Naive B cell (primary cell): Measurements from ENCODE around the gene SOS1. TPM values are rescaled to one million over a fixed set of nuclear protein-coding genes. Genes with fewer than 3 reads are reported as not detected.
"Not testable (repeated sequence)": the region's sequence is repeated elsewhere in the genome, so short reads cannot be mapped to it uniquely, and the experiment has no call there.

Experiments used
- ATAC-seq, 2 donors: fragments of 150-1000 bp; cut with Tn5 transposase; 2 replicates each; pipeline ENCODE4 v1.10.0; 2021; ENCODE audit warnings: low read depth in 2 of 2, mild to moderate bottlenecking in 2 of 2, moderate library complexity in 2 of 2
- DNase-seq: peaks from one replicate; pipeline ENCODE4 v3.0.0; 2022
- H3K27ac Mint-ChIP-seq, 6 donors: one replicate each; pipeline ENCODE4 v1.8.0; 2020 to 2022; ENCODE audit warnings: mild to moderate bottlenecking in 6 of 6, mixed read lengths in 6 of 6, moderate library complexity in 5 of 6, inconsistent platforms in 2 of 6
- H3K27me3 Mint-ChIP-seq, 3 donors: one replicate each; pipeline ENCODE4 v1.8.0; 2021 to 2022; ENCODE audit warnings: mixed read lengths in 3 of 3, mild to moderate bottlenecking in 1 of 3
- H3K36me3 Mint-ChIP-seq, 2 donors: one replicate each; pipeline ENCODE4 v1.8.0; 2020 to 2022; ENCODE audit warnings: mixed read lengths in 2 of 2, inconsistent platforms in 1 of 2, mild to moderate bottlenecking in 1 of 2
- H3K4me1 Mint-ChIP-seq, 3 donors: one replicate each; pipeline ENCODE4 v1.8.0; 2020 to 2022; ENCODE audit warnings: mixed read lengths in 3 of 3, inconsistent platforms in 1 of 3, mild to moderate bottlenecking in 1 of 3, moderate library complexity in 1 of 3
- H3K4me3 Mint-ChIP-seq, 8 donors: one replicate each; pipeline ENCODE4 v1.8.0; 2020 to 2022; ENCODE audit warnings: mild to moderate bottlenecking in 8 of 8, mixed read lengths in 8 of 8, moderate library complexity in 8 of 8, inconsistent platforms in 2 of 8
- H3K9me3 Mint-ChIP-seq, 7 donors: one replicate each; pipeline ENCODE4 v1.8.0; 2020 to 2022; ENCODE audit warnings: mixed read lengths in 7 of 7, mild to moderate bottlenecking in 5 of 7, inconsistent platforms in 2 of 7, moderate library complexity in 1 of 7
- polyA plus RNA-seq, 6 donors: library from polyadenylated mRNA; unstranded; fragments of 300-500 nt; fragmentation: Illumina TruSeq; gene quantifications; one replicate each; pipeline ENCODE4 v1.2.3, GENCODE V29; 2021; ENCODE audit warnings: low read depth in 6 of 6

The SOS1 gene
- polyA plus RNA-seq: 10 to 100 TPM in 5 of 6 donors, 1 to 10 TPM in 1; 6.5 to 21.8 (median 11.5) TPM

DNA sequence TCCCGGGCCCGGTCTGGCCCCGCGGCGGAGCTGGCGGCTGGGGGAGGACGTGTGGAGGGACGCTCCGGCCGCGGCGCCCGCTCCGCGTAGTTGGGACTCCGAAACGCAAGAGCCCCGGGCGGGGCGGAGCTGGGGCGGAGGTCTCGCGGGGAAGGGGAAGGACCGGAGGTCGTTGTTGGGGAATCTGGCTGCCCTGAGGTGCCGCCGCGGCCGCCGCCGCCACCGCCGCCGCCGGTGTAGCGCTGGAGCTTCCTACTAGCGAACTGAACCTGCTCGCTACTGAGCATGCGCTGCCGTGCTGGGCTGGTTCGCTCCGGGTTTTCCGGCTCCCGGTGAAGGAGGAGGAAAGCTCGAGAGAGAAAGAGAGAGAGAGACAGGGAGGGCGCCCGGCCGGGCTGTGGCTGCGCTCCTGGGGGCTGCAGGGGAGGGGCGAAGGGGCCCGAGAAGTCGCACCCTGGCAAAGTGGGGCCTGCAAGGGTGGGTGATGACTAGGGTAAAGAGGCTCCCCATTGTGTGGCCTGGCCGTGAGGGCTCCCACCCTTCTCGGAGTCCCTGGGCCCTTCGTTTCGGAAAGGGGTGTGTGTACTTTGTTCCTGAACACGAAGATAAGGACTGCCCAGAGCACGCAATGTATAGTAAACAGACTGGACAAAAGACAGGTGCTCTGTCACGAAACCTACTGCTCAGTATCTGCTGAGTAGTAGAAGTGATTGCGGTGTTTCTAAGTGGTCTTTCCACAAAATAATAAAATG lies at the start of gene SOS1:
TSS of gene SOS1 (minus strand) at position 281 of the 752 bp plus-strand sequence. CDS start 629 bp downstream, outside the sequence.
- Mint-ChIP-seq H3K9me3 (no peaks in the 10 kb centered on the region), H3K4me1 (peaks cover 57 to 75% (median 64%) of the 10 kb centered on the region in 3 donors), H3K36me3 (peaks cover 0 to 5% of the 10 kb centered on the region in 2 donors), H3K27me3 (no peaks in the 10 kb centered on the region), H3K4me3 (peak within 1 kb of the TSS; percentile 89 to 98 (median 95)), H3K27ac (peak within 1 kb of the TSS; percentile 93 to 99 (median 98))
- ATAC-seq: peak; percentile 53 to 59
- peak; percentile 87 for DNase-seq

DNA sequence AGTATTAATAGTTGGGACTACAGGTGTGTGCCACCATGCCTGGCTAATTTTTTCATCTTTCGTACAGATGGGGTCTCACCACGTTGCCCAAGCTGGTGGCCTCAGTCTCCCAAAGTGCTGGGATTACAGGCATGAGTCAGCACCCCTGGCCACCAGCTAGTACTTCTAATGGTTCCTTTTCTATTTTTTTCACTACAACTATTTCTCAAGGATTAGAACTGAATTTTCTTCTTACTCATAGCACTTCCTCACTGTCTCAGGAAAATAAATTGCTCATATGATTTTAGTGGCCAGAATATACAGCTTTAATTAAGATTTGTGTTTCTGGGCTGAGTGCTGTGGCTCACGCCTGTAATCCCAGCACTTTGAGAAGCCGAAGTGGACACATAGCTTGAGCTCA lies 43.2 kb upstream of the SOS1 start:
- Mint-ChIP-seq H3K36me3 (no peaks in the 10 kb centered on the region), H3K27ac (no peak overlapping the region), H3K9me3 (peaks cover 0 to 1% (median 0%) of the 10 kb centered on the region in 7 donors), H3K4me3 (no peak overlapping the region), H3K27me3 (no peaks in the 10 kb centered on the region), H3K4me1 (no peaks in the 10 kb centered on the region)
- no peak for DNase-seq
- no peak for ATAC-seq

DNA sequence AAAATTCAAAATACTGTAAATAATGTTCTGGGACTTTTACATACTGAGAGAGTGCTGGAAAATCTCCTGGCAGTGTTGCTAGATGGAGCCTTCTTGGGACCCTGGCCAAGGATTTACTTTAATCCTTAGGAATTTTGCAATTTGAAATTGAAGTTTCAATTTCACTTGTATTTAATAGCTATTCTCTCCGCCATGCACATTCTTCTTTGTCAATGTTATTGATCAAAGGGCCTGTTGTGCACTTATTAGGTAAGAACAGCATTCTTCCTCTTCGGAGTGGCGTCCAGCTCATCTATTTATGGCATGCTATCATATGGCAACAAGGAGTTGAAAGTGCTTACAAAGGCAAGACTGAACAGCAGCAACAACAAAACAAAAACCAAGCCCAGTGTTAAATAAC lies 40.1 kb upstream of the SOS1 start:
- no peak for DNase-seq
- Mint-ChIP-seq H3K4me3 (no peak overlapping the region), H3K4me1 (no peaks in the 10 kb centered on the region), H3K9me3 (peaks cover 0 to 1% (median 0%) of the 10 kb centered on the region in 7 donors), H3K36me3 (no peaks in the 10 kb centered on the region), H3K27me3 (no peaks in the 10 kb centered on the region), H3K27ac (peak overlapping the region in 1 of 6 donors; percentile 52)
- no peak for ATAC-seq

DNA sequence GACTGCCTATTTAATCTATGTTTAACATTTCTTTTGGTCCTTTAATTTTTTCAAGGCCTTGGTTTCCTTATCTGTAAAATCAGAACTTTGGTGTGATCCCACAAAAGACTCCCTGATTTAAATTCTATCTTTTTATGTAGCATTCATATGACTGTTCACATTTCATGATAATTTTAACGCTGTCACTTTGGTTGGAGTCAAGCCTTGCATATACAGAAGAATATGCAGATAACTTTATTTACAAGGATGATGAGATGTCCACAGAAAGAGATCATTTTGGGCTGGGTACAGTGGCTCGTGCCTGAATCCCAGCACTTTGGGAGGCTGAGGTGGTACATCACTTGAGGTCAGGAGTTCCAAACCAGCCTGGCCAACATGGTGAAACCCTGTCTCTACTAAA lies 38.4 kb upstream of the SOS1 start:
- no peak overlapping the region for H3K4me3 Mint-ChIP-seq

DNA sequence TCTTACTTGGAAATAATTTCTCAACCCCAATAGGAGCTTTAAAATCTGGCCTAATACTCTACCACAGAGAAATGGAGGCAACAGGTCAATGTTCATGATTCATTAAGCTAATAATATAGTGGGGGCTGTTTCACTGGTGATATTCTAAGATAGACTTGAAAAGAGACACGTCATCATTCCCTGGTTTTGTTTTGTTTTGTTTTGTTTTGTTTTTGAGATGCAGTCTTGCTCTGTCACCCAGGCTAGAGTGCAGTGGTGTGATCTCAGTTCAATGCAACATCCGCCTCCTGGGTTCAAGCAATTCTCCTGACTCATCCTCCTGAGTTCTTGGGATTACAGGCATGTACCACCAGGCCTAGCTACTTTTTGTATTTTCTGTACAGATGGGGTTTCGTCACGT lies 37.5 kb upstream of the SOS1 start:
- H3K27ac Mint-ChIP-seq: no peak overlapping the region
- no peaks in the 10 kb centered on the region for H3K27me3 Mint-ChIP-seq
- H3K9me3 Mint-ChIP-seq: peaks cover 0 to under 1% (median 0%) of the 10 kb centered on the region in 7 donors
- H3K4me3 Mint-ChIP-seq: no peak overlapping the region
- ATAC-seq (no peak), DNase-seq (no peak)
- H3K36me3 Mint-ChIP-seq: no peaks in the 10 kb centered on the region
- H3K4me1 Mint-ChIP-seq: no peaks in the 10 kb centered on the region

More for the DNA sequence above, 38.4 kb upstream of the SOS1 start:
- no peaks in the 10 kb centered on the region for H3K4me1 Mint-ChIP-seq
- no peaks in the 10 kb centered on the region for H3K36me3 Mint-ChIP-seq
- no peak for DNase-seq
- H3K9me3 Mint-ChIP-seq: peaks cover 0 to 1% (median 0%) of the 10 kb centered on the region in 7 donors
- ATAC-seq: no peak
- no peak overlapping the region for H3K27ac Mint-ChIP-seq
- no peaks in the 10 kb centered on the region for H3K27me3 Mint-ChIP-seq

DNA sequence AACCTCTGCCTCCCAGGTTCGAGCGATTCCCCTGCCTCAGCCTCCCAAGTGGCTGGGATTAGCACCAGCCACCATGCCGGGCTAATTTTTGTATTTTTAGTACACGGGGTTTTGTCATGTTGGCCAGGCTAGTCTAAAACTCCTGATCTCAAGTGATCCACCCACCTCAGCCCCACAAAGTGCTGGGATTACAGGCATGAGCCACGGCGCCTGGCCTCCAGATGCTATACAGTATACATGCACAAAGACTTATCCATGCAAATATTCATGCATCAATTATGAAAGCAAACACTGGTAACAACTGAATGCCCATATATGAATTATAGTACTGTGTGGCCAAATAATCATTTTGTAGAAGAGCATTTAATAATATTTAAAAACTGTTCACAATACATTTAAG lies 36.0 kb upstream of the SOS1 start:
- no peaks in the 10 kb centered on the region for H3K9me3 Mint-ChIP-seq
- no peak for DNase-seq
- ATAC-seq: no peak
- H3K27ac Mint-ChIP-seq: no peak overlapping the region
- no peaks in the 10 kb centered on the region for H3K36me3 Mint-ChIP-seq
- no peak overlapping the region for H3K4me3 Mint-ChIP-seq
- no peaks in the 10 kb centered on the region for H3K27me3 Mint-ChIP-seq
- no peaks in the 10 kb centered on the region for H3K4me1 Mint-ChIP-seq

DNA sequence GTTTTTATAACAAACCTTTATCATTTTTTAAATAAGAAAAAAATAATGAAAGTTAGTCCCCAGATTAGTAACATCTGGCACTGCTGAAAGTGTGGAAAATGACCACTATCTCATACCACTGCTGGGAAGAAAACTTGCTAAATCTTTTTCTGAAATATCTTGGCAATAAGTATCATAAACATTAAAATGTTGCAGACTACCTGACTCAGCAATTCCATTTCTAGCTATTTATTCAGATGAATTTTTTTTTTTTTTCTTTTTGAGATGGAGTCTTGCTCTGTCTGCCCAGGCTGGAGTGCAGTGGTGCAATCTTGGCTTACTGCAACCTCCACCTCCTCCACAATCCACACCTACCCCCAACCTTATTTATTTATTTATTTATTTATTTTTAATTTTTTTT lies 35.3 kb upstream of the SOS1 start:
- Mint-ChIP-seq H3K27me3 (no peaks in the 10 kb centered on the region), H3K36me3 (no peaks in the 10 kb centered on the region), H3K9me3 (no peaks in the 10 kb centered on the region), H3K4me3 (no peak overlapping the region), H3K27ac (no peak overlapping the region), H3K4me1 (no peaks in the 10 kb centered on the region)
- no peak for DNase-seq
- no peak for ATAC-seq

DNA sequence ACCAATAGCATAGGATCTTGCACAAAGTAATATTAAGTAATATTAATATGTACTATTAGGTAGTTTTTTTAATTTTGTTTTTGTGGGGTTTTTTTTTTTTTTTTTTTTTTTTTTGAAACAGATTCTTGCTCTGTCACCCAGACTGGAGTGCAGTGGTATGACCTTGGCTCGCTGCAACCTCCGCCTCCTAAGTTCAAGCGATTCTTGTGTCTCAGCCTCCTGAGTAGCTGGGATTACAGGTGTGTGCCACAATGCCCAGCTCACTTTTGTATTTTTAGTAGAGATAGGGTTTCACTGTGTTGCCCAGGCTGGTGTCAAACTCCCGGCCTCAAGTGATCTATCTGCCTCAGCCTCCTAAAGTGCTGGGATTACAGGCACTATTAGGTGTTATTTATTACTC lies 34.7 kb upstream of the SOS1 start:
- H3K36me3 Mint-ChIP-seq, H3K27me3 Mint-ChIP-seq, ATAC-seq, H3K27ac Mint-ChIP-seq, H3K9me3 Mint-ChIP-seq, H3K4me1 Mint-ChIP-seq, H3K4me3 Mint-ChIP-seq, DNase-seq: not testable (repeated sequence)

DNA sequence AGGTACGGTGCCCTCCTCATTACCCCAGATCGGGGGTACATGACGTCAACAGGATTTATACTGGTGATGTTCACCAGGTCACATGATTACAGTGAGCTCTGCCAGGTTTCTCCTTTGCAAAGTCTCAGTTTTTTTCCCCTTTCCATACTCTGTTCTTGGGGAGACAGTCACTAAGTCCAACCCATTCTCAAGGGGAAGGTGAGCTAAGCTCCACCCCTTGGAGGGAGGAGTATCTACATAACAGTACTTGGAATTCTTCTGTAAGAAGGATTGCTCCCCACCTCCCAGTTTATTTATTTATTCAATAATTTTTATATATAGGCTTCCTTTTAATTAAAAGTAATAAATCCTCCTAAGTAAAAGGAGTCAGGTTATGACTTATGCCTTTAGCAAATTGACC lies 34.1 kb upstream of the SOS1 start:
- Mint-ChIP-seq H3K9me3 (no peaks in the 10 kb centered on the region), H3K27me3 (no peaks in the 10 kb centered on the region), H3K27ac (no peak overlapping the region), H3K4me3 (no peak overlapping the region), H3K36me3 (no peaks in the 10 kb centered on the region), H3K4me1 (peaks cover 0 to 5% (median 0%) of the 10 kb centered on the region in 3 donors)
- no peak for ATAC-seq
- DNase-seq: no peak

DNA sequence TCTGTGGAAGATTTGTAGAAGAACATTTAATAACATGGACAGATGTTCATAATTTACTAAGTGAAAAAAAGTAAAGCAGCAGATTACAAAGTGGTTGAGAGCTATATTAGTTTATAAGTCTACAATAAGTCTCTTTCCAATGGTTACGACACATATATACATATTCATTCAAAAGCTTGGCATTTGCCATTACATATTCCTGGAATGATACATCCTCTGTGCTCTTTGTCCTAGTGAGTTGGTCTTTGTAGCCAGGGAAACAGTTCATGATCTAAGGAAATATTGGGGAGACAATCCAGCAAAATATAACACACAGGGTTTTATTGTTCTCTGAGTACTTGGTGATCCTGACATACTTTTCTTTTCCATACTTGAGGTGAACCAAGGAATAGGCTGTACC lies 32.5 kb upstream of the SOS1 start:
- H3K4me3 Mint-ChIP-seq: no peak overlapping the region
- no peak for DNase-seq
- H3K4me1 Mint-ChIP-seq: peaks cover 0 to 8% (median 0%) of the 10 kb centered on the region in 3 donors
- H3K27ac Mint-ChIP-seq: no peak overlapping the region
- H3K9me3 Mint-ChIP-seq: no peaks in the 10 kb centered on the region
- no peaks in the 10 kb centered on the region for H3K36me3 Mint-ChIP-seq
- ATAC-seq: no peak
- H3K27me3 Mint-ChIP-seq: no peaks in the 10 kb centered on the region

DNA sequence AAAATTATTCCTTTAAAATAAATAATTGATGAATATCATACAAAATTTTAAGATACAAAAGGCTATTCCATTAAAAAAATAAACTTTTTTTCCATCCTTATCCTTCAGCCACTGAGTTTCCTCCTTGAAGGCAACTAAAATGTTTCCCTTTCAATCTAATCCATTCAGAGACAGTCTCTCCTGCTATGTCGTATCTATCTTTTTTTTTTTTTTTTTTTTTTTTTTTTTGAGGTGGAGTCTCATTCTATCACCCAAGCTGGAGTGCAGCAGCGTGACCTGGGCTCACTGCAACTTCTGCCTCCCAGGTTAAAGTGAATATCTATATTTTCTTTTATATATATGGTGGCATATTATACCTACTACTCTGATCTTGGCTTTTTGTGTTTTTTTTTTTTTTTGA lies 31.7 kb upstream of the SOS1 start:
- DNase-seq (no peak), ATAC-seq (no peak)
- Mint-ChIP-seq H3K4me3 (no peak overlapping the region), H3K4me1 (peaks cover 0 to 8% (median 0%) of the 10 kb centered on the region in 3 donors), H3K27ac (no peak overlapping the region), H3K36me3 (no peaks in the 10 kb centered on the region), H3K27me3 (no peaks in the 10 kb centered on the region), H3K9me3 (no peaks in the 10 kb centered on the region)

DNA sequence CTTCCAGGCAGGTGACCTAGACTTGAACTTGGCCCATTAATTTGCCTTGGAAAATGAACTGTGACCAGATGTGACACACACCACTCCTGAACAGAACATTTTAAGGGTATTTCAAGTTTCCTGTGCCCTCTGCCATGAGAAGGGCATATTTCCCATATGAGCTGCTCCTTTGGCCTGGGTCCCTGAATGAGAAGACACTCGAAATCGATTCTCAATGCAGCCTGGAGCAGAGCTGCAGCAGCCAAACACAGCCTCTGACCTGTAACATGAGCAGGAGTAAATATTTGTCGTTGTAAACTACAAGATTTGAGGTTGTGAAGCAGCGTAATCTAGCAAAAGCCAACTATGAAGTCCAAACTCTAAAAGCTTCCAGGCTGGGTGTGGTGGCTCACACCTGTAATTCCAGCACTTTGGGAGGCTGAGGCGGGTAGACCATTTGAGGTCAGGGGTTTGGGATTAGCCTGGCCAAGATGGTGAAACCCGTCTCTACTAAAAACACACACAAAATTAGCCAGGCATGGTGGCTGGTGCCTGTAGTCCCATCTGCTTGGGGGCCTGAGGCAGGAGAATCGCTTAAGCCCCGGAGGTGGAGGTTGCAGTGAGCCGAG lies 30.1 kb upstream of the SOS1 start:
- H3K4me3 Mint-ChIP-seq: peak overlapping the region in 1 of 8 donors; percentile 29
- H3K27me3 Mint-ChIP-seq: no peaks in the 10 kb centered on the region
- H3K4me1 Mint-ChIP-seq: peaks cover 0 to 8% (median 0%) of the 10 kb centered on the region in 3 donors
- no peaks in the 10 kb centered on the region for H3K9me3 Mint-ChIP-seq
- H3K27ac Mint-ChIP-seq: no peak overlapping the region
- no peaks in the 10 kb centered on the region for H3K36me3 Mint-ChIP-seq
- DNase-seq (no peak), ATAC-seq (no peak)

DNA sequence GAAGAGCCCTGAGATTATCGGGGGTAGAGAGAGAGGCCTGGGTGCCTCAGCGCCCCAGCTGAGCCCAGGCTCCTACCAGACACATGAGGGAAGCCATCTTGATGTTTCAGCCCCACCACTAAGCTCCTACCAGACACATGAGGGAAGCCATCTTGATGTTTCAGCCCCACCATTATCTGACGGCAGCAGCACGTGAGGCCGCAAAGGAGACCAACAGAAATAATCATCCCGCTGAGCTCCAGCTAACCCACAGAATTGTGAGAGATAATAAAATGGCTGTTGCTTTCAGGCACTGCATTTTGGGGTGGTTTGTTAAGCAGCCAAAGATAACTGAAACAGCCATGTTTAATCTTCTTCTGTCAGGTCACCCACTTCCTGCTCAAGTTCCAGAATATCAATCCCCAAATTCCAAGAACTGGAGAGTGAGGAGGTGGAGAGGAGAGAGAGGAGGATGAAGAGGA lies 29.3 kb upstream of the SOS1 start:
- Mint-ChIP-seq H3K9me3 (no peaks in the 10 kb centered on the region), H3K27ac (peak overlapping the region in 1 of 6 donors; percentile 81), H3K36me3 (no peaks in the 10 kb centered on the region), H3K27me3 (no peaks in the 10 kb centered on the region), H3K4me3 (no peak overlapping the region), H3K4me1 (peaks cover 0 to 8% (median 0%) of the 10 kb centered on the region in 3 donors)
- DNase-seq (no peak), ATAC-seq (no peak)

DNA sequence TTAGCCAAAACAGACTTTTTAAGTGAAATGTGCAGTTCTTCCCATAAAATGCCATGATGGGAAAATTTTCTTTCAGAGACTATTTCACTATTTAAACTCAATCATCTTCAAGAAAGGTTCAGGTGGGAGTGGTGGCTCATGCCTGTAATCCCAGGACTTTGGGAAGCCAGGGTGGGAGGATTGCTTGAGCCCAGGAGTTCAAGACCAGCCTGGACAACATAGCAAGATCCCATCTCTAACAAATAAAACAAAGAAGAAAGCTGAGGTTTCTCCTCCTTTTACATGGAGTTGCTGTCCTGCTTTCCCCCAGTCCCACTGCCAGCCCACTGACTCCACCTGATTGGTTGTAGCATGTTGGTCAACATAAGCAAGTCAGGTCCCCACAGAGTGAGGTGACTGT lies 25.8 kb upstream of the SOS1 start:
- no peak overlapping the region for H3K4me3 Mint-ChIP-seq
- no peak overlapping the region for H3K27ac Mint-ChIP-seq
- peaks cover 8 to 31% (median 24%) of the 10 kb centered on the region in 3 donors for H3K4me1 Mint-ChIP-seq
- no peaks in the 10 kb centered on the region for H3K27me3 Mint-ChIP-seq
- H3K36me3 Mint-ChIP-seq: no peaks in the 10 kb centered on the region
- DNase-seq (no peak), ATAC-seq (no peak)
- H3K9me3 Mint-ChIP-seq: no peaks in the 10 kb centered on the region
